NCI-H1436 treated with DMSO at 0.1 percent for 48 hours (cell line): ENCODE results near the gene ADPRHL1.
"Not testable (repeated sequence)": the region's sequence is repeated elsewhere in the genome, so short reads cannot be mapped to it uniquely, and the experiment has no call there.

Experiments used
- DNase-seq: peaks from one replicate; lab custom pipeline; 2025; lab: John Stamatoyannopoulos, UW

The ADPRHL1 gene

GRCh38 chr13:113477724-113478123, 24.4 kb upstream of the ADPRHL1 start:
- DNase-seq: no peak

- no peak for DNase-seq
Observed at GRCh38 chr13:113476811-113477210, 23.5 kb upstream of the ADPRHL1 start.

GRCh38 chr13:113475911-113476310, 22.6 kb upstream of the ADPRHL1 start:
- DNase-seq: no peak

GRCh38 chr13:113475280-113475679, 22.0 kb upstream of the ADPRHL1 start:
- DNase-seq: no peak

- no peak for DNase-seq
Observed at GRCh38 chr13:113474179-113474578, 20.9 kb upstream of the ADPRHL1 start.

- no peak for DNase-seq
Observed at GRCh38 chr13:113472355-113473025, 19.2 kb upstream of the ADPRHL1 start.

GRCh38 chr13:113471844-113472243, 18.6 kb upstream of the ADPRHL1 start:
- no peak for DNase-seq

- DNase-seq: not testable (repeated sequence)
Observed at GRCh38 chr13:113470635-113471163, 17.4 kb upstream of the ADPRHL1 start.

GRCh38 chr13:113470073-113470472, 16.8 kb upstream of the ADPRHL1 start:
- DNase-seq: no peak

- no peak for DNase-seq
Observed at GRCh38 chr13:113469582-113469981, 16.3 kb upstream of the ADPRHL1 start.

GRCh38 chr13:113468472-113469201, 15.3 kb upstream of the ADPRHL1 start:
- DNase-seq: no peak

- DNase-seq: no peak
Observed at GRCh38 chr13:113468029-113468428, 14.7 kb upstream of the ADPRHL1 start.

GRCh38 chr13:113466383-113466782, 13.1 kb upstream of the ADPRHL1 start:
- DNase-seq: no peak

GRCh38 chr13:113465300-113465699, 12.0 kb upstream of the ADPRHL1 start:
- no peak for DNase-seq

GRCh38 chr13:113464476-113464875, 11.2 kb upstream of the ADPRHL1 start:
- no peak for DNase-seq

- no peak for DNase-seq
Observed at GRCh38 chr13:113461022-113461751, 7.9 kb upstream of the ADPRHL1 start.

GRCh38 chr13:113460599-113460998, 7.3 kb upstream of the ADPRHL1 start:
- DNase-seq: no peak

GRCh38 chr13:113460064-113460555, 6.8 kb upstream of the ADPRHL1 start:
- DNase-seq: no peak

- no peak for DNase-seq
Observed at GRCh38 chr13:113458253-113459065, 5.2 kb upstream of the ADPRHL1 start.

- DNase-seq: no peak
Observed at GRCh38 chr13:113457510-113457909, 4.2 kb upstream of the ADPRHL1 start.

- no peak for DNase-seq
Observed at GRCh38 chr13:113456116-113456702, 2.9 kb upstream of the ADPRHL1 start.
